HG03457 (cell line): ENCODE results near the gene GPR35.

Source experiments
- ATAC-seq: cut with Tn5 transposase; IDR thresholded peaks from one replicate; pipeline ENCODE4 v1.9.1; 2021; ENCODE audit warnings: moderate number of reproducible peaks; ENCODE audit not compliant: unreplicated experiment

The GPR35 gene

DNA sequence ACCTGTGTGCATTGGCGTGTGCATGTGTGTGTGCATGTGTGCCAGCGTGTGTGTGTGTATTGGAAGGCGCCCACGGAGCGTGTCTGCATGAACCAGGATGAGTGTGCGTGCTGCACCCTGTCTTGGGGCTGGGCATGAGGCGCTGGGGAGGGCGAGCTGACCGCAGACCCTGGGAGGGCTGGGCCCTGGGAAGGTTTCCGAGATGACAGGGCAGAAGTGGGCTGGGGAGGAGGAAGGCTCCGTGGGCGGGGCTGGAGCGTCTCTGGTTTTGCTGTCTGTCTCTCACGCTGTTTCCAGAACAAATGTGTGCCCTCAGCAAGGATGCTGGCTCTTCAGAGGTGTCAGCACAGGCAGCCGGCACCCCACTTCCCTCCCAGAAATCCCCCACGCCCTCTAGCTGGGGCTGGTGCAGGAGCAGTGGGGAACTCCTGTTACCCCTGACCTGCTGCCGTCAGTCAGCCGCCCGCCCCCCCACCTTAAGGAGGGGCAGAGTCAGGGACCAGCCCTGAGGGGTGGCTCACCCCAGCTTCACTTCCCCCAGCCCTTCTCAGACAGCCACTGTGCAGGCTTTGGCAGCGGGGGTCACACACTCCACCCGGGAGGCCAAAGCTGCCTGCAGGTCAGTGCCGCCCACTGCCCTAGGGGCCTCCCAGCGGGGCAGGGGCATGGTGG is at the start of gene GPR35:
Gene GPR35, plus strand, starts transcription at position 531 of the 672 bp plus-strand sequence. CDS start 4,473 bp downstream, outside the sequence.
- no peak for ATAC-seq

GRCh38 chr2:240576036-240576435 is 49.2 kb upstream of the GPR35 start:
- ATAC-seq, result no peak

DNA sequence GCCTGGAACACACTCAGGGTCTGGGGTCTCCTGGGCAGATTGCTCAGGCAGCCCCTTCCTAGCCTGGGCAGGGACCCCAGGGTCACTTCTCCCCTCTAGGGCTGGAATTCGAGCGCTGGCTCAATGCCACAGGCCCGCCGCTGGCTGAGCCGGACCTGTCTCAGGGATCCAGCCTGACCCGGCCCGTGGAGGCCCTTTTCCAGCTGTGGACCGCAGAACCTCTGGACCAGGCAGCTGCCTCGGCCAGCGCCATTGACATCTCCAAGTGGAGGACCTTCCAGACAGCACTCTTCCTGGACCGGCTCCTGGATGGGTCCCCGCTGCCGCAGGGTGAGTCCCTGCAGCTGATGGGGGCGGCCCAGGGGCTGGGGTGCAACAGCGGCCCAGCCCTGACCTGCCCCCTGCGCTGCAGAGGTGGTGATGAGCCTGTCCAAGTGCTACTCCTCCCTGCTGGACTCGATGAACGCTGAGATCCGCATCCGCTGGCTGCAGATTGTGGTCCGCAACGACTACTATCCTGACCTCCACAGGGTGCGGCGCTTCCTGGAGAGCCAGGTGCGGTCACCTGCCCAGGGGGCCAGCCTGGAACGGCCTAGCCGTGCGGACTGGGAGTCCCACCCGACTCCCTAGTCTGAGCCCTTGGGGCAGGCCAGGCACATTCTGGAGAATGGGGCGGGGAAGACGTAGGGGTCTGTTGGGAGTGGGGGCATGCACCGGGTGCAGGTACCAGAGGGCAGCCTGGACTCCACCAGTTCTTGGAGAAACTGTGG is 48.7 kb upstream of the GPR35 start:
- ATAC-seq, result no peak

DNA sequence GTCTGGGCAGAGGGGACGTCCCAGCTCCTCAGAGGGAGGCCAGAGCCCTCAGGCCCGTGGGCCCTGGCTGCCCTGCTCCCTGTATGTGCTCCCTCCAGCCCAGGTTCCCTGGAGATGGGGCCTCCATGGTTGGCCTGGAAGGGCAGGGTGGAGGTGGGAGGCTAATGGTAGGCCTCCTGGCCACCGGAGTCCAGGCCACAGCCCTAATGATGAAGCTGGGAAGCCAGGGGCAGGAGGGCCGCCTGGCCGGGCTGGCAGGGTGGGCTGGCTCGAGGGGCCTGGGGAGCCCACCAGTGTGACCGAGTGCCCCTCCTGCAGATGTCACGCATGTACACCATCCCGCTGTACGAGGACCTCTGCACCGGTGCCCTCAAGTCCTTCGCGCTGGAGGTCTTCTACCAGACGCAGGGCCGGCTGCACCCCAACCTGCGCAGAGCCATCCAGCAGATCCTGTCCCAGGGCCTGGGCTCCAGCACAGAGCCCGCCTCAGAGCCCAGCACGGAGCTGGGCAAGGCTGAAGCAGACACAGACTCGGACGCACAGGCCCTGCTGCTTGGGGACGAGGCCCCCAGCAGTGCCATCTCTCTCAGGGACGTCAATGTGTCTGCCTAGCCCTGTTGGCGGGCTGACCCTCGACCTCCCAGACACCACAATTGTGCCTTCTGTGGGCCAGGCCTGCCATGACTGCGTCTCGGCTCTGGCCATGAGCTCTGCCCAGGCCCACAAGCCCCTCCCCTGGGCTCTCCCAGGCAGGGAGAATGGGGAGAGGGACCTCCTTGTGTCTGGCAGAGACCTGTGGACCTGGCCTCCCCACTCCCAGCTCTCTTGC is 47.8 kb upstream of the GPR35 start:
- no peak for ATAC-seq

DNA sequence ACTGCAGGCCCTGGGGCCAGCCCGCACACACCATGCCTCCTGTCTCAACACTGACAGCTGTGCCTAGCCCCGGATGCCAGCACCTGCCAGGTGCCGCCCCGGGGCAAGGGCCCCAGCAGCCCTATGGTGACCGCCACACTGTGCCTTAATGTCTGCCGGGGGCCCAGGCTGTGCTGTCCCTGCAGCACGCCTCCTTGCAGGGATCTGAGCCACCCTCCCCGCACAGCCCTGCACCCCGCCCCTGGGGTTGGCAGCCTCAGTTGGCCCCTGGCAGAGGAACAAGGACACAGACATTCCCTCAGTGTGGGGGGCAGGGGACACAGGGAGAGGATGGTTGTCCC is 47.2 kb upstream of the GPR35 start:
- ATAC-seq, result no peak

- ATAC-seq, result no peak
Measured at GRCh38 chr2:240578488-240578887, 46.8 kb upstream of the GPR35 start.

DNA sequence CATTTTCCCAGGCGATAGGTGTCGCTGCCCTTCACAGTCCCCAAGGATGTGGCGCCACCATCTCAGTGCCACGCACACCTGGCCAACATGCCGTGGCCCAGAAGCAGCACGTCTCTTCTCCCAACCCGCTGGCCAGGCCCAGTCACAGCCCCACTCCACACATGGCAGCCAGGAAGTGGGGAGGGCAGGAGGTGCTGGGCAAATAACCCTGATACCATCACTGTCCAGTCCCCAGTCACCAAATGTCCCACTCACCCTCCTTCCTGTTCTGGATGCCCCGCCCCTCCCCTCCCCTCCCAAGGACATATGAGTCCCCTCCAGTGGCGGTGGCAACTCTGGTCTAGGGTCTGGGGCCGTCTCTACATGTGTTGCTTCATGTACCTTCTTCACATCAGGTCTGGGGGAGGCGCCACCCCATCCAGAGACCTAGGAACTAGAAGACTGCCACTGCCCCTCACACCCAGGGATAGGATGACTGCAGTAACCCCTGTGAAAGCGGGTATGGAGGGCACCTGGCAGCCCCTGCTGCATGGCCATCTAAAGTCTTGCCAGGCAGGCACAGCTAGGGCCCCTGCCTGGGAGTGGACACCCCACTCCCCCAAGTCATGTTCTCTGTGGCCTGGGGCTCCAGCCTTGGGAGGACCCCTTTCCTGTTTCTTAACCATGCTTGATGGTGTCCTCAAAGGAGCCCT is 46.1 kb upstream of the GPR35 start:
- no peak for ATAC-seq

- ATAC-seq, result no peak
Measured at GRCh38 chr2:240579771-240580614, 45.3 kb upstream of the GPR35 start.

- no peak for ATAC-seq
Measured at GRCh38 chr2:240581811-240582210, 43.5 kb upstream of the GPR35 start.

DNA sequence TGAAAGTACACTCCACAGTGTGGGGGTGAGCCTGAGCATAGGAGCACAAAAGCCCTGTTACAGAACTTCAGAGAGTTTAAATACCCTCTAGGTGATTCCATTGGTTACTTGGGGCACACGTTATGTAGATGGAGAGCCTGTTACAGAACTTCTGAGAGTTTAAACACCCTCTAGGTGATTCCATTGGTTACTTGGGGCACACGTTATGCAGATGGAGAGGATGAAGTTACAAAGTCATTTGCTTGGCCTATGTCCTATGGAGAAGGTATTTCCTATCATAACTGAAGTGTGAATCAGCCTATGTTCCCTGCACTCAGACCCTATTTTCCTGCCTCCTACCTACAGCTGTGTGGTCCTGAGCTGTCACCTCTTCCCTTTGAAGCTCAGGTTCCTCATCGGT is 42.5 kb upstream of the GPR35 start:
- no peak for ATAC-seq

DNA sequence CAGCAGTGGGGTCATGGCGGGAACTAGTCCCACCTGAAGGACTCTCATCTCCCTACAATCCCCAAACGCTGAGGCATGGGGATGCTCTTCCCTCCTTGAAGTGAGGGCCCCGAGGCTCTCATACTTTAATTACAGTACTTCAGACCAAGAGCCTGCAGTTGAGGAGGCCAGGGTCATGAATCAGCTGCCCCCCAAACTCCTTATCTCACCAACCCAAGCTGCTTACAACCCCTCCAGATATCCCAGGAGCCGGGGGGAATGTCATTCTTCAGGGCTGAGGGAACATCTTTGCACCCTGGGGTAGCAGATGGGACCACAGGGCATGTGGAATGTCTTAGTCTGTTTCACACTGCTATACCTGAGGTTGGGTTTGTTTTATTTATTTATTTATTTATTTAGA is 41.5 kb upstream of the GPR35 start:
- no peak for ATAC-seq

DNA sequence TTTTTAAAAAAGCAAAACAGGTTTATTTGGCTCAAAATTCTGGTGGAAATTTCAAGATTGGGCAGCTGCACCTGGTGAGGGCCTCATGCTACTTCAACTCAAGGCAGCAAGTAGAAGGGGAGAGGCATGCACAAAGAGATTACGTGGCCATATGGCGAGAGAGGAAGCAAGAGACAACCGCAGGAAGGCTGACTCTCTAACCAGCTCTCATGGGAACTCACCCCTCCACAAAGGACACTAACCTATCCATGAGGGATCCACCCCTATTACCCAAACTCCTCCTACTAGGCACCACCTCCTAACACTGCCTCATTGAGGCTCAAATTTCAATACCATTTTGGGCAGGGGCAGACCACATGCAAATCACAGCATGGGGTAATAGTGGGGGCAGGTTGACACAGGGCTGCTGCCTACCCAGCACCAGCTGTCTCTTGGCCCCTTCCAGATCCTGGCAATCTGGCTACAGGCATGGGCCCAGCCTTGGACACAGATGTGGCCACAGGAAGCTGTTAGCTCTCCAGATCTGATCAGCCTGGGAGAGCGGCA is 40.7 kb upstream of the GPR35 start:
- ATAC-seq, result peak; percentile 50

DNA sequence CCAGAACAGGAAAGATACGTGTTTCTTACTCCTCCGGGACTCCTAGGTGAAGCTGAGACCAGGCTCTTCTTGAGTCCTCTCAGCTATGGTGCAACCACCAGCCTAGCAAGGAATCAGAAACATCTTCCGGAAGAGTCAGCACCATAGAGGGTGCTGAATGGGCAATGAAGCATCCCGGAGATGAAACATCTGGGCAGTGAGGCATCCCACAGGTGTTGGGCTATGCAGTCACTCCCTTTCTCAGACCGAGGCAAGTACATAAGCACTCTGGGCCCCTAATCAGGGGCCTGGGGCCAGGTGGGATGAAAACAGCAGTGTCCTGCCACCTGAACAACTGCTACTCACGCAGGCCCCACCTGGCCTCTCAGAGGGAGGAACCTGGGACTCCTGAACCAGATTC is 40.2 kb upstream of the GPR35 start:
- ATAC-seq, result peak; percentile 10

GRCh38 chr2:240585681-240586197 is 39.5 kb upstream of the GPR35 start:
- no peak for ATAC-seq

DNA sequence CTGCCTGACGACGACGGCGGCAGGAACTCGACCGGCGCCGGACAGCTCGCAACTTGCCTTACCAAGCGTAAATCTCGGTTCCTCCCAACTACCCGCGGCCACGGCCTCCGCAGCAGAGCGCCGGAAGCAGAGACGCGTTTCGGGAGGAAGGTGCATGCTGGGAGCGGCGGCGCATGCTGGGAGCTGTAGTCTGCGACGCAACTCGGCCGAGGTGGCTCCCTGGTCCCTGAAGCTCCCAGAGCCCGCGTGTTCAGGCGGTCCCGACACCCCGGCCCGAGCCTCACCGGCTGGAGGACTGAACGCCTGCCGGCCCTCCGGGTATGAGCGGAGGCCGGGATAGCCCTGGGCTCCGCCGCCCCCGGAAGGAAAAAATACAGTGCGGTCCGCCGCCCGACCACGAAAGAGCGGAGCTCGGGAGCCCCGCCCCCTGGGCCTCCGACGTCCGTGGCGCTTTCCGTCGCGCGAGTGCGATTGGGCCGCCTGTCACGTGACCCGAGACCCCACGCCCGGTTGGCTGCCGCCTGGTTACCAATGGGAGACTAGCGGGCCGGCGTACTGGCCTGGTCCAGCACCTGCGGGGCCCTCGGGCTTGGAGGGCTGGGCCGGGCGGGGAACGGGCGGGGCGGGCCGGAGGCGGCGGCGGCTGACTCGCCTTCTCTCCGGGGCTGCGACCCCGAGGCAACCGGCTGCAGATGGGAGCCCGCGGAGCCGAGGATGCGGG is 38.9 kb upstream of the GPR35 start, which contains the start of gene CAPN10:
Gene CAPN10, plus strand, starts transcription at position 537 of the 721 bp plus-strand sequence. Its CDS starts 178 bp downstream, at position 715.
- peak; percentile 47 for ATAC-seq

DNA sequence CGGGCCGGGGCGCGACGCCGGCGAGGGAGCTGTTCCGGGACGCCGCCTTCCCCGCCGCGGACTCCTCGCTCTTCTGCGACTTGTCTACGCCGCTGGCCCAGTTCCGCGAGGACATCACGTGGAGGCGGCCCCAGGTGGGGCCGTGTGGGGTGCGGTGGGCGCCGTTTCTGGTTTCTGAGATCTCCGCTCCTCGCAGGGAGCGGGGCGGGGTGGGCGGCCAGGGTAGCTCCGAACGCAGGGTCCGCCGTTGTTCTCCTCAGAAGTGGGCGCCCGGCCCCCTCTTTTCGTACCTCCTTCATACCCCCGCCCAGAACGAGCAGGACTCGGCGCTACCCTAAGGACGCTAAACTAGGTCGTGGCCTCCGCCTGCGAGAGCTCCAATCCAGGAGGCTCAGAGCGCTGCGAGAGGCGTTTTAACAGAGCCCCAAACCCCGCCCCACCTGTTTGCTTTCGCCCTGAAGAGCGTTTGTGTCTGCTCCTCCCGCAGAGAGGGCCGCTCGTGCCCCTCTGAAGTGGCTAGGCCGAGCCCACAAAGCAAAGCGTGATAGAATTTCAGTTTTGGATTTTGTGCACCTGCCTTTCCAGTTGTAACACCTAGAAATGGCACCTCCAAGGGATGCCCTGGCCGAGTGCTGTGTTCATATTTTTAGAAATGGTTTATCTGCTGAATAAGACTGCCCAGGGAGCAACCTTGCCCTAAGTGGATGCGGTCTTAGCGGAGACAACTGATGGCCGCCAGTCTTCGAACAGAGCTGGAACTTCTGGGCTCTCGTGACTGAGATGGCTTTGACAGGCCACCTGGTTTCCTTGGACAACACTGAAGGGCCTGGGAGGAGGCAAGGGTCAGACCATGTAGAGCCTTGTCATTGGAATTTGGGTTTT is 38.1 kb upstream of the GPR35 start:
- ATAC-seq, result no peak

DNA sequence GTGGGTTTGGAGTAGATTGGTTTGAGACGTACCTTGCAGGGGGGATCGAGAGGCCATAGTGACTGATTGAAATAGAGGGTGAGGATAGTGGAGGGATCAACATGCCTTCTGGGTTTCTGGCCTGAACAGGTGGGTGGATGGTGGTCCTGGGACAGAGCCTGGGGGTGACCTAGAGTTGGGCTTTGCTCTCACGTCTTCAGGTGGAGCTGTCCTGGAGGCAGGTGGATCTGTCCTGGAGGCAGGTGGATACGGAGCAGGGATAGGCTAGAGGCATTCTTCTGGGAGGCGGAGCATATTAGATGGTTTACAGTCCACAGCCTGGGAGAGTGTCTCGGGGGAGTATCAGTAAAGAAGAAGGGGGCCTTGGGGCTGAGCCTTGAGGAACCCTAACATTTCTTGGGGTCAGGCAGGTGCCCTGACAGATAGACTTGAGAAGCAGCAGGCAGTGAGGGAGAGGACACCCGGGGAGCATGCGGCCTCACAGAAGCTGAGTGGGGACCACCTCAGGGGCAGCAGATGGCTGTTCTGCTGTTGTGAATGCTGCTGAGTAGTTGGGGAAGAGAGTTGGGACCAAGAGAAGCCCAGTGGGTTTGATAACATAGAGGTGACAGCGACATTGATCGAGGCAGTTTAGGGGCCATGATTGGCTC is 37.1 kb upstream of the GPR35 start:
- ATAC-seq, result no peak
